Measurements from ENCODE around the gene DNAI4. TPM values are rescaled to one million over a fixed set of nuclear protein-coding genes. Genes with fewer than 3 reads are reported as not detected.

Gene DNAI4
- total RNA-seq, 1 donor from 2014 or later = 5.1 TPM

GRCh38 chr1:66943361-66943969, 18.8 kb upstream of the DNAI4 start:
- DNase-seq (ENCODE audit: low spot score) = no peak
- peaks cover 20% of the 10 kb centered on the region for H3K4me1 Mint-ChIP-seq (ENCODE audit: unreplicated experiment)
- H3K27ac Mint-ChIP-seq (ENCODE audit: unreplicated experiment) = peak overlapping the region; percentile 84
- H3K27me3 Mint-ChIP-seq (ENCODE audit: unreplicated experiment) = peaks cover 2% of the 10 kb centered on the region
- H3K9me3 Mint-ChIP-seq (ENCODE audit: unreplicated experiment) = no peaks in the 10 kb centered on the region
- H3K36me3 Mint-ChIP-seq (ENCODE audit: low read depth, unreplicated experiment) = peaks cover 3% of the 10 kb centered on the region
- no peak overlapping the region for H3K4me3 Mint-ChIP-seq (ENCODE audit: unreplicated experiment)
- TF ChIP-seq, protein P1, sequence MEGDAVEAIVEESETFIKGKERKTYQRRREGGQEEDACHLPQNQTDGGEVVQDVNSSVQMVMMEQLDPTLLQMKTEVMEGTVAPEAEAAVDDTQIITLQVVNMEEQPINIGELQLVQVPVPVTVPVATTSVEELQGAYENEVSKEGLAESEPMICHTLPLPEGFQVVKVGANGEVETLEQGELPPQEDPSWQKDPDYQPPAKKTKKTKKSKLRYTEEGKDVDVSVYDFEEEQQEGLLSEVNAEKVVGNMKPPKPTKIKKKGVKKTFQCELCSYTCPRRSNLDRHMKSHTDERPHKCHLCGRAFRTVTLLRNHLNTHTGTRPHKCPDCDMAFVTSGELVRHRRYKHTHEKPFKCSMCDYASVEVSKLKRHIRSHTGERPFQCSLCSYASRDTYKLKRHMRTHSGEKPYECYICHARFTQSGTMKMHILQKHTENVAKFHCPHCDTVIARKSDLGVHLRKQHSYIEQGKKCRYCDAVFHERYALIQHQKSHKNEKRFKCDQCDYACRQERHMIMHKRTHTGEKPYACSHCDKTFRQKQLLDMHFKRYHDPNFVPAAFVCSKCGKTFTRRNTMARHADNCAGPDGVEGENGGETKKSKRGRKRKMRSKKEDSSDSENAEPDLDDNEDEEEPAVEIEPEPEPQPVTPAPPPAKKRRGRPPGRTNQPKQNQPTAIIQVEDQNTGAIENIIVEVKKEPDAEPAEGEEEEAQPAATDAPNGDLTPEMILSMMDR (IDR thresholded peaks at IDR 0.05; ENCODE audit: unreplicated experiment) = no peak

DNA sequence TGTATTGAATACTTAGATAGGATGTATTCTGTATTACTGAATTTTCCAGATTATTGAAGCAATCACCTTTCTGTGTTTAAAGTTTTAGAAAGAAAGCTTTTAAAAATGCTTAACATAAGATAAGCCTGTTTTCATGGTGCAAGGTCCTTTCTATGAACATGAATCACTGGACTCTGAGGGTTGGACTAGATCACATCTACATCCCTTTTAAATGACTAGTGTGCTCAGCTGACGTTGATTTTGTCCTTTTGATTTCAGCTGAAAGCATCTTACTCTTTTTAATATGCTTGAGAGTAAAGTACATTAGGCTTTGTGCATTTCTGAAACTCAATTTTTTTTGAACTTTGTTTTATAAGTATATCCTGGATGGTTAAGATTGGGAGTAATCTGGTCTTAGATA, 16.3 kb upstream of the DNAI4 start:
- Mint-ChIP-seq H3K4me3 (ENCODE audit: unreplicated experiment) (no peak overlapping the region), H3K9me3 (ENCODE audit: unreplicated experiment) (no peaks in the 10 kb centered on the region), H3K36me3 (ENCODE audit: low read depth, unreplicated experiment) (peaks cover 3% of the 10 kb centered on the region), H3K27me3 (ENCODE audit: unreplicated experiment) (peaks cover 2% of the 10 kb centered on the region), H3K4me1 (ENCODE audit: unreplicated experiment) (peaks cover 7% of the 10 kb centered on the region), H3K27ac (ENCODE audit: unreplicated experiment) (no peak overlapping the region)
- DNase-seq (ENCODE audit: low spot score) = no peak
- TF ChIP-seq, protein P1 (IDR thresholded peaks at IDR 0.05; ENCODE audit: unreplicated experiment) = no peak

GRCh38 chr1:66938613-66939012, 14.0 kb upstream of the DNAI4 start:
- Mint-ChIP-seq H3K4me3 (ENCODE audit: unreplicated experiment) (no peak overlapping the region), H3K27me3 (ENCODE audit: unreplicated experiment) (peaks cover 2% of the 10 kb centered on the region), H3K4me1 (ENCODE audit: unreplicated experiment) (peaks cover 7% of the 10 kb centered on the region), H3K27ac (ENCODE audit: unreplicated experiment) (no peak overlapping the region), H3K36me3 (ENCODE audit: low read depth, unreplicated experiment) (peaks cover 3% of the 10 kb centered on the region), H3K9me3 (ENCODE audit: unreplicated experiment) (no peaks in the 10 kb centered on the region)
- TF ChIP-seq, protein P1 (IDR thresholded peaks at IDR 0.05; ENCODE audit: unreplicated experiment) = no peak
- no peak for DNase-seq (ENCODE audit: low spot score)

DNA sequence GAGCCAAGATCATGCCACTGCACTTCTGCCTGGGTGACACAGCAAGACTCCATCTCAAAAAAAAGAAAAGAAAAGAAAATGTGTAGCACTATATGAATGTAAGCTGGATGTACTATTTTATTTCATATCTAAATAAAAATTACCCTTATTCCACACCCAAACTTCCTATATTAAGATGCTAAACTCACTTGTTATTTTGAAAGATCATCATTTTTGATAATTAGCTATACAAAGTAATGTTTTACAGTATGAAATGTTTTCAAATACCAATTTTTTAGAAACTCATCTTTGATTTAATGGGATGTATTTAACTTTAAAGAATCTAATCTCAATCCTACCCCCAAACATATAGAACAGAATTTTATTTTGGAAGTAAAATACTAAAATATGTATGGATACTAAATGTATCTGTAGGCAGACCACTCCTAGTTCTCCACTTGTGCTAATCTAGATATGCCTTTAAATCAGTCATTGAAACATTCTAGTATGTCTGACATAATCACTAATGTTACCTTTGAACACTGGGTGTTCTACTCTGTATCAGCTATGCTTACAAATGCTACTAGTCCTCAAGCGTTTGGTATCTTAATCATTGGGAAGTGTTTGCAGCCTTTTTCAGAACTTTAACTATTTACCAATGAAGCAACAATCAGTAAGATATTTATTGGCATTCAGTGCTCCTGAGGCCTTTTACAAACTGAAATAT, 13.0 kb upstream of the DNAI4 start:
- Mint-ChIP-seq H3K27me3 (ENCODE audit: unreplicated experiment) (no peaks in the 10 kb centered on the region), H3K4me3 (ENCODE audit: unreplicated experiment) (no peak overlapping the region), H3K27ac (ENCODE audit: unreplicated experiment) (no peak overlapping the region), H3K4me1 (ENCODE audit: unreplicated experiment) (peaks cover 4% of the 10 kb centered on the region), H3K36me3 (ENCODE audit: low read depth, unreplicated experiment) (peaks cover 3% of the 10 kb centered on the region), H3K9me3 (ENCODE audit: unreplicated experiment) (no peaks in the 10 kb centered on the region)
- no peak for DNase-seq (ENCODE audit: low spot score)
- TF ChIP-seq, protein P1 (IDR thresholded peaks at IDR 0.05; ENCODE audit: unreplicated experiment) = no peak
